Smooth muscle cell (in vitro differentiated cells): Measurements from ENCODE around the gene PLEKHH1. TPM values are rescaled to one million over a fixed set of nuclear protein-coding genes. Genes with fewer than 3 reads are reported as not detected.

Experiments used
- DNase-seq: peaks from one replicate; lab custom pipeline; 2025; ENCODE audit not compliant: unreplicated experiment; lab: John Stamatoyannopoulos, UW
- H2AFZ ChIP-seq: fragments of 200-600 bp; sonication (generic); 2 replicates; pipeline ENCODE4 v1.6.0; 2016; ENCODE audit warnings: antibody characterized with exemption, low read depth, mild to moderate bottlenecking
- H3F3A ChIP-seq: fragments of 200-600 bp; sonication (generic); 2 replicates; pipeline ENCODE4 v1.6.0; 2017; ENCODE audit warnings: antibody characterized with exemption, low read depth
- H3K27ac ChIP-seq: fragments of 200-600 bp; sonication (generic); 2 replicates; pipeline ENCODE4 v1.5.1; 2016; ENCODE audit warnings: low read depth, mild to moderate bottlenecking
- H3K27me3 ChIP-seq: fragments of 200-600 bp; sonication (generic); 2 replicates; pipeline ENCODE4 v1.6.1; 2016; ENCODE audit warnings: low read depth, mild to moderate bottlenecking
- H3K36me3 ChIP-seq: fragments of 200-600 bp; sonication (generic); 2 replicates; pipeline ENCODE4 v1.5.1; 2016; ENCODE audit warnings: low read depth
- H3K4me1 ChIP-seq: fragments of 200-600 bp; sonication (generic); 2 replicates; pipeline ENCODE4 v1.5.1; 2016; ENCODE audit warnings: low read depth
- H3K4me2 ChIP-seq: fragments of 200-600 bp; sonication (generic); 2 replicates; pipeline ENCODE4 v1.6.0; 2016; ENCODE audit warnings: mild to moderate bottlenecking
- H3K4me3 ChIP-seq: fragments of 200-600 bp; sonication (generic); 2 replicates; pipeline ENCODE4 v1.5.1; 2016; ENCODE audit warnings: mild to moderate bottlenecking
- H3K79me2 ChIP-seq: fragments of 200-600 bp; sonication (generic); 2 replicates; pipeline ENCODE4 v1.6.0; 2016; ENCODE audit warnings: low read depth, mild to moderate bottlenecking
- H3K9ac ChIP-seq: fragments of 200-600 bp; sonication (generic); 2 replicates; pipeline ENCODE4 v1.6.0; 2016; ENCODE audit warnings: low read depth
- H3K9me3 ChIP-seq: fragments of 200-600 bp; sonication (generic); replicated peaks from 2 replicates; pipeline ENCODE4 v1.5.1; 2016; ENCODE audit warnings: low read depth
- H4K20me1 ChIP-seq: fragments of 200-600 bp; sonication (generic); 2 replicates; pipeline ENCODE4 v1.6.0; 2016; ENCODE audit warnings: low read depth
- CTCF ChIP-seq: fragments of 200-600 bp; sonication (generic); IDR thresholded peaks from 2 replicates; pipeline ENCODE4 v1.5.1; 2017; ENCODE audit warnings: borderline replicate concordance, mild to moderate bottlenecking, antibody characterized with exemption; ENCODE audit not compliant: insufficient read depth, poor library complexity, severe bottlenecking
- WGBS: methylation state at CpG from one replicate; pipeline ENCODE4 v1.1.7; 2016; ENCODE audit warnings: low lambda C conversion rate; 5-methylcytosine and 5-hydroxymethylcytosine counted together
- polyA plus RNA-seq: library from polyadenylated mRNA; unstranded; fragments of >200 nt; fragmentation: Nextera tagmentation; extraction: Ambion mirVana; gene quantifications from 2 replicates; pipeline ENCODE4 v1.2.1, GENCODE V29; 2016
- total RNA-seq: library from RNA; depleted of rRNA; stranded (reverse); fragments of >200 nt; gene quantifications from 2 replicates; pipeline ENCODE4 v1.2.3, GENCODE V29; 2014

The PLEKHH1 gene
- total and polyA plus RNA-seq, 2 experiments from 2014 or later = 0.88 to 12.1 TPM

GRCh38 chr14:67517083-67517482 is 16.0 kb upstream of the PLEKHH1 start:
- Histone ChIP-seq H3K4me2 (no peak overlapping the region), H3K79me2 (no peaks in the 10 kb centered on the region), H3K27me3 (peaks cover 65% of the 10 kb centered on the region), H3F3A (no peaks in the 10 kb centered on the region), H3K4me3 (no peak overlapping the region), H3K9me3 (no peaks in the 10 kb centered on the region), H3K4me1 (peaks cover 3% of the 10 kb centered on the region), H2AFZ (no peak overlapping the region), H4K20me1 (no peaks in the 10 kb centered on the region), H3K9ac (no peak overlapping the region), H3K27ac (no peak overlapping the region), H3K36me3 (no peaks in the 10 kb centered on the region)
- 45% methylated on average over 12 of the region's 12 CpGs for WGBS
- no peak for TF ChIP-seq CTCF
- DNase-seq = no peak

GRCh38 chr14:67519406-67519805 is 13.7 kb upstream of the PLEKHH1 start:
- peaks cover 3% of the 10 kb centered on the region for H3K4me1 ChIP-seq
- H3K9me3 ChIP-seq = no peaks in the 10 kb centered on the region
- no peak overlapping the region for H3K4me3 ChIP-seq
- H3K27ac ChIP-seq = no peak overlapping the region
- H4K20me1 ChIP-seq = no peaks in the 10 kb centered on the region
- no peak overlapping the region for H2AFZ ChIP-seq
- H3K79me2 ChIP-seq = no peaks in the 10 kb centered on the region
- no peak for DNase-seq
- TF ChIP-seq CTCF = no peak
- no peaks in the 10 kb centered on the region for H3K36me3 ChIP-seq
- H3K27me3 ChIP-seq = peaks cover 68% of the 10 kb centered on the region
- WGBS = 88% methylated on average over 5 of the region's 5 CpGs
- no peak overlapping the region for H3K9ac ChIP-seq
- no peaks in the 10 kb centered on the region for H3F3A ChIP-seq
- no peak overlapping the region for H3K4me2 ChIP-seq

GRCh38 chr14:67520482-67520881 is 12.6 kb upstream of the PLEKHH1 start:
- no peak for TF ChIP-seq CTCF
- H3F3A ChIP-seq = no peaks in the 10 kb centered on the region
- no peaks in the 10 kb centered on the region for H3K36me3 ChIP-seq
- 83% methylated on average over 1 of the region's 1 CpG for WGBS
- no peaks in the 10 kb centered on the region for H4K20me1 ChIP-seq
- no peak overlapping the region for H3K4me2 ChIP-seq
- H3K9me3 ChIP-seq = no peaks in the 10 kb centered on the region
- no peak overlapping the region for H3K27ac ChIP-seq
- no peak overlapping the region for H3K9ac ChIP-seq
- peaks cover 60% of the 10 kb centered on the region for H3K27me3 ChIP-seq
- peaks cover 3% of the 10 kb centered on the region for H3K4me1 ChIP-seq
- H2AFZ ChIP-seq = no peak overlapping the region
- H3K4me3 ChIP-seq = no peak overlapping the region
- no peaks in the 10 kb centered on the region for H3K79me2 ChIP-seq
- no peak for DNase-seq

GRCh38 chr14:67522270-67522669 is 10.8 kb upstream of the PLEKHH1 start:
- H3K79me2 ChIP-seq = no peaks in the 10 kb centered on the region
- no peak overlapping the region for H3K4me2 ChIP-seq
- peaks cover 42% of the 10 kb centered on the region for H3K27me3 ChIP-seq
- no peak overlapping the region for H3K27ac ChIP-seq
- no peak overlapping the region for H3K4me3 ChIP-seq
- H3F3A ChIP-seq = no peaks in the 10 kb centered on the region
- no peak for DNase-seq
- H3K9ac ChIP-seq = no peak overlapping the region
- 61% methylated on average over 2 of the region's 2 CpGs for whole genome bisulfite sequencing
- H3K36me3 ChIP-seq = no peaks in the 10 kb centered on the region
- no peak for TF ChIP-seq CTCF
- H2AFZ ChIP-seq = no peak overlapping the region
- H4K20me1 ChIP-seq = no peaks in the 10 kb centered on the region
- no peaks in the 10 kb centered on the region for H3K9me3 ChIP-seq
- H3K4me1 ChIP-seq = peaks cover 2% of the 10 kb centered on the region
